GM12891 (cell line): ENCODE results near the gene CDK10.

Experiments used
- POLR2A ChIP-seq: IDR thresholded peaks from 2 replicates; pipeline ENCODE4 v1.6.1; 2011; ENCODE audit warnings: low read depth, low read length, control low read depth
- POLR2AphosphoS5 ChIP-seq: IDR thresholded peaks from 2 replicates; pipeline ENCODE4 v1.6.1; 2011; ENCODE audit warnings: low read depth, low read length, control low read depth
- SPI1 ChIP-seq: IDR thresholded peaks from 2 replicates; pipeline ENCODE4 v1.6.1; 2011; ENCODE audit warnings: low read depth, low read length, control low read depth
- TAF1 ChIP-seq: IDR thresholded peaks from 2 replicates; pipeline ENCODE4 v1.6.1; 2011; ENCODE audit warnings: low read depth, low read length, control low read depth

- TF ChIP-seq POLR2AphosphoS5 (no peak), POLR2A (no peak), SPI1 (no peak), TAF1 (no peak)
These were observed 6.8 kb downstream of the CDK10 start for GRCh38 chr16:89693289-89693731.
